Endothelial cell of umbilical vein (primary cell): ENCODE results near the gene BCO1. TPM values are rescaled to one million over a fixed set of nuclear protein-coding genes. Genes with fewer than 3 reads are reported as not detected.

ENCODE experiments used
- BruUV-seq: library from RNA; stranded (reverse); fragments of 400-500 nt; replicated peaks from 2 replicates; lab custom pipeline; 2021; lab: Mats Ljungman, UMichigan
- CTCF ChIA-PET: fragments of 300-600, 350-600 bp; sonication (Branson Sonifier 250); formaldehyde crosslinking; loops from one replicate; lab custom pipeline; 2021; ENCODE audit warnings: antibody characterized with exemption, inconsistent platforms; lab: Charles Lee
- POLR2A ChIA-PET: fragments of 300-600, 350-600 bp; sonication (Branson Sonifier 250); formaldehyde crosslinking; loops from one replicate; lab custom pipeline; 2021; ENCODE audit warnings: antibody characterized with exemption, inconsistent platforms; lab: Charles Lee
- DNase-seq: peaks from one replicate; pipeline ENCODE4 v3.0.0-alpha.2; 2011; ENCODE audit warnings: low read depth, low spot score
- FAIRE-seq: peaks from 2 replicates; lab custom pipeline; 2011; peaks lifted over from hg19 to GRCh38; lab: Jason Lieb, UNC
- H2AFZ ChIP-seq: 2 replicates; pipeline ENCODE4 v1.6.0; 2012; ENCODE audit warnings: low read depth, low read length, control low read depth, inconsistent platforms
- H3K27ac ChIP-seq: 2 replicates; pipeline ENCODE4 v1.5.1; 2011; ENCODE audit warnings: low read depth, mild to moderate bottlenecking, control low read depth, low read length, moderate library complexity; ENCODE audit not compliant: insufficient read depth
- H3K27me3 ChIP-seq, 2 experiments: 2 replicates each; pipeline versions ENCODE4 v1.6.0 to v1.6.1; 2011; ENCODE audit warnings: low read length in 2 of 2, mixed read lengths in 1 of 2; ENCODE audit not compliant: control insufficient read depth in 2 of 2, insufficient read depth in 2 of 2
- H3K36me3 ChIP-seq, 2 experiments: 2 replicates in 1 of 2; 3 replicates in 1 of 2; pipeline ENCODE4 v1.5.1; 2011; ENCODE audit warnings: low read length in 2 of 2, mild to moderate bottlenecking in 1 of 2, moderate library complexity in 1 of 2; ENCODE audit not compliant: control insufficient read depth in 2 of 2, insufficient read depth in 2 of 2; ENCODE audit errors: extremely low read depth in 1 of 2
- H3K4me1 ChIP-seq: 3 replicates; pipeline ENCODE4 v1.5.1; 2011; ENCODE audit warnings: mild to moderate bottlenecking, low read length; ENCODE audit not compliant: control insufficient read depth, insufficient read depth; ENCODE audit errors: extremely low read depth
- H3K4me2 ChIP-seq: 2 replicates; pipeline ENCODE4 v1.6.1; 2011; ENCODE audit warnings: low read length, control low read depth, mixed read lengths; ENCODE audit not compliant: insufficient read depth
- H3K4me3 ChIP-seq, 3 experiments: fragments of 200-600 bp in 1 of 3; sonication (generic), shearing (Covaris generic) in 1 of 3; replicated peaks in 1 of 3; 2 replicates each; pipeline ENCODE4 v1.5.1; 2011 to 2016; ENCODE audit warnings: control low read depth in 3 of 3, low read length in 3 of 3, mild to moderate bottlenecking in 2 of 3, inconsistent platforms in 1 of 3, low read depth in 1 of 3, moderate library complexity in 1 of 3; ENCODE audit not compliant: insufficient read depth in 1 of 3
- H3K79me2 ChIP-seq: 2 replicates; pipeline ENCODE4 v1.6.0; 2012; ENCODE audit warnings: low read length, inconsistent platforms; ENCODE audit not compliant: control insufficient read depth, insufficient read depth
- H3K9ac ChIP-seq: replicated peaks from 2 replicates; pipeline ENCODE3; 2011; ENCODE audit warnings: low read length, control low read depth; ENCODE audit not compliant: insufficient read depth; ENCODE audit errors: extremely low read depth
- H3K9me1 ChIP-seq: replicated peaks from 3 replicates; pipeline ENCODE4 v1.6.0; 2011; ENCODE audit warnings: mild to moderate bottlenecking, low read length; ENCODE audit not compliant: control insufficient read depth, insufficient read depth; ENCODE audit errors: extremely low read depth
- H3K9me3 ChIP-seq: replicated peaks from 2 replicates; pipeline ENCODE4 v1.5.1; 2012; ENCODE audit warnings: low read length, inconsistent platforms; ENCODE audit not compliant: control insufficient read depth, insufficient read depth
- H4K20me1 ChIP-seq: replicated peaks from 2 replicates; pipeline ENCODE3; 2011; ENCODE audit warnings: mild to moderate bottlenecking, low read length; ENCODE audit not compliant: control insufficient read depth, insufficient read depth; ENCODE audit errors: extremely low read depth
- CTCF ChIP-seq, 2 donors: IDR thresholded peaks; 1 replicate in 1 of 2; 2 replicates in 1 of 2; pipeline ENCODE4 v1.5.1; 2011; ENCODE audit warnings: low read length in 2 of 2, mild to moderate bottlenecking in 2 of 2, moderate library complexity in 2 of 2, control low read depth in 1 of 2, inconsistent platforms in 1 of 2, low read depth in 1 of 2; ENCODE audit not compliant: insufficient read depth in 1 of 2; ENCODE audit errors: extremely low read depth in 1 of 2
- EZH2 ChIP-seq: IDR thresholded peaks from 2 replicates; pipeline ENCODE4 v1.6.1; 2012; ENCODE audit warnings: borderline replicate concordance, low read depth, mild to moderate bottlenecking, moderate library complexity, low read length, inconsistent platforms; ENCODE audit not compliant: severe bottlenecking
- FOS ChIP-seq: IDR thresholded peaks from 2 replicates; pipeline ENCODE4 v1.6.1; 2011; ENCODE audit warnings: mild to moderate bottlenecking, low read length, moderate library complexity, borderline replicate concordance; ENCODE audit not compliant: insufficient read depth
- GATA2 ChIP-seq: IDR thresholded peaks from 2 replicates; pipeline ENCODE4 v1.7.0; 2011; ENCODE audit warnings: low read depth, mild to moderate bottlenecking, moderate library complexity, mixed read lengths, low read length; ENCODE audit not compliant: insufficient read length, insufficient read depth
- JUN ChIP-seq: IDR thresholded peaks from 2 replicates; pipeline ENCODE4 v1.6.1; 2011; ENCODE audit warnings: borderline replicate concordance, low read depth; ENCODE audit not compliant: insufficient read length, insufficient read depth
- MAX ChIP-seq: IDR thresholded peaks from 2 replicates; pipeline ENCODE4 v1.6.1; 2011; ENCODE audit not compliant: insufficient read depth, insufficient read length
- MYC ChIP-seq: IDR thresholded peaks from one replicate; pipeline ENCODE4 v1.6.1; 2011; ENCODE audit warnings: mild to moderate bottlenecking, low read depth, low read length
- POLR2A ChIP-seq: IDR thresholded peaks from 2 replicates; pipeline ENCODE4 v1.6.1; 2012; ENCODE audit warnings: low read depth, mild to moderate bottlenecking, control low read depth, low read length
- POLR2AphosphoS5 ChIP-seq: IDR thresholded peaks from 2 replicates; pipeline ENCODE4 v1.6.1; 2012; ENCODE audit warnings: low read depth, mild to moderate bottlenecking, control low read depth, low read length, moderate library complexity; ENCODE audit not compliant: insufficient read depth
- dilution Hi-C: fragments of 300-500 bp; cut with MboI; formaldehyde crosslinking; loops from one replicate; pipeline ENCODE4 v1.15.0; 2019; ENCODE audit warnings: low sequenced_read_pairs; ENCODE audit not compliant: extremely low pct_ligation_motif_present
- intact Hi-C: fragments of 100-400 bp; cut with micrococcal nuclease; formaldehyde crosslinking; loops from one replicate; pipeline ENCODE4 v1.10.0; 2022
- polyA plus RNA-seq, 4 experiments: library from polyadenylated mRNA; depleted of rRNA in 3 of 4; stranded (reverse) in 3 of 4; unstranded in 1 of 4; fragments of >200 nt; gene quantifications; 2 replicates each; pipeline versions ENCODE4 v1.2.1 to v1.2.3, GENCODE V29; 2011 to 2012; ENCODE audit warnings: missing spikeins in 1 of 4
- total RNA-seq: library from RNA; stranded (reverse); gene quantifications from 2 replicates; pipeline ENCODE4 v1.2.3, GENCODE V29; 2021

Gene BCO1
- total and polyA plus RNA-seq, 2 donors (not counting 3 experiments of a cell fraction or from before 2014, with no cell fraction given), result not detected

GRCh38 chr16:81283044-81283443, 44.6 kb downstream of the BCO1 start:
- DNase-seq (no peak), FAIRE-seq (no peak)
- intact Hi-C loops, result no loop called here
- POLR2A ChIA-PET, result no interaction called here
- dilution Hi-C loops, result no loop called here
- TF ChIP-seq POLR2A (no peak), POLR2AphosphoS5 (no peak), MAX (no peak), MYC (no peak), FOS (no peak), EZH2 (no peak), CTCF (IDR thresholded peaks at IDR 0.05; ENCODE audit: extremely low read depth in 1 of 2, insufficient read depth in 1 of 2, low read depth in 1 of 2, low read length in 2 of 2) (no peak), GATA2 (no peak), JUN (no peak)
- H4K20me1 ChIP-seq, result no peaks in the 10 kb centered on the region
- no peaks in the 10 kb centered on the region for H3K9me3 ChIP-seq
- H3K36me3 ChIP-seq, result no peaks in the 10 kb centered on the region
- H3K27ac ChIP-seq, result no peak overlapping the region
- no peak overlapping the region for H2AFZ ChIP-seq
- no peaks in the 10 kb centered on the region for H3K9me1 ChIP-seq
- peaks cover 21% of the 10 kb centered on the region for H3K4me1 ChIP-seq
- CTCF ChIA-PET, result no interaction called here
- H3K4me2 ChIP-seq, result no peak overlapping the region
- H3K79me2 ChIP-seq, result no peaks in the 10 kb centered on the region
- no peaks in the 10 kb centered on the region for H3K27me3 ChIP-seq
- no TSS peak for BruUV-seq
- no peak overlapping the region for H3K4me3 ChIP-seq
- no peak overlapping the region for H3K9ac ChIP-seq
